GM19324 (cell line): Measurements from ENCODE around the gene ZNF729.
"Not testable (repeated sequence)": the region's sequence is repeated elsewhere in the genome, so short reads cannot be mapped to it uniquely, and the experiment has no call there.

Experiments used
- ATAC-seq: cut with Tn5 transposase; IDR thresholded peaks from one replicate; pipeline ENCODE4 v1.9.1; 2021; ENCODE audit warnings: mild to moderate bottlenecking, moderate library complexity; ENCODE audit not compliant: unreplicated experiment, low FRiP score

Gene ZNF729

GRCh38 chr19:22286151-22286810 is at the start of gene ZNF729:
ZNF729 (plus strand) TSS chr19:22286441; CDS start chr19:22286526, 85 bp downstream.
- ATAC-seq: no peak

GRCh38 chr19:22256856-22257255 is 29.4 kb upstream of the ZNF729 start:
- ATAC-seq: no peak

- no peak for ATAC-seq
Observed at GRCh38 chr19:22257381-22257780, 28.9 kb upstream of the ZNF729 start.

- ATAC-seq: no peak
Observed at GRCh38 chr19:22257916-22258315, 28.3 kb upstream of the ZNF729 start.

- ATAC-seq: no peak
Observed at GRCh38 chr19:22260499-22260898, 25.7 kb upstream of the ZNF729 start.

- ATAC-seq: no peak
Observed at GRCh38 chr19:22261596-22261995, 24.6 kb upstream of the ZNF729 start.

DNA sequence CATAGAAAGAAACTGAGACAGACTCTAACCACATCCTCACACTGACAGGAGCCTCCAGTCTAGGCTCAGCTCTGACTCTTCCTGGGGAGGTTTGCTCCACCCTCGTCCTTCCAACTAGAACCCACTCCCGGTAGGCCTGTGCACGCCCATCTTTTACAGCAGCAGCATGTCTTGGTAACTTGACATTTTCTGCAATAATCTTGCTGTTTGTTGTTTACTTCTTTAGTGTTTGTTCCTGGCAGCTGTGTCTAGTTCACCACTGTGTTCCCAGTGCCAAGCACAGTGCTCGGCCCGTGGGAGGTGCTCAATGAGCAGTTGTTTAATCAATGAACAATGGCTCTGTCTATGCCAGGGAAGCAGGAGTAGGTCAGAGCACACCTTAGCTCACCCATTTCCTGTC is 23.1 kb upstream of the ZNF729 start:
- ATAC-seq: no peak

GRCh38 chr19:22321554-22321953 is 35.3 kb downstream of the ZNF729 start:
- not testable (repeated sequence) for ATAC-seq

DNA sequence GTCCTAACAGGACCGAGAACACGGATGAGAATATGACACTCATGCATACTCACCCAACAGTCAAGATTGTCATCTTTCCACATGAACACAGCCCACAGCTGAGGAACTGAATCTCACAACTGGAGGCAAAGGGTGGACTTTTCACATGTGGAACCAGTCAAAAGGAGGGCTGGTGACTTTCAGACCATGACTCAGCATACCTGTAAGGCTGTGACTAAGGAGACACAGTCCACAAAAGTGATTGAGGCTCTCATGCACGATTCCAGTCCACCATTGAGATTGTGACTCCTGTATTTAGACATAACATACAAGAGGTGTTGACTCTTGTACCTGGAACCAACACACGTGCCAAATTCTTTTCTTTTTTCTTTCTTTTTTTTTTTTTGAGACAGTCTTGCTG is 40.0 kb downstream of the ZNF729 start:
- no peak for ATAC-seq

GRCh38 chr19:22327321-22327720 is 41.1 kb downstream of the ZNF729 start:
- no peak for ATAC-seq

DNA sequence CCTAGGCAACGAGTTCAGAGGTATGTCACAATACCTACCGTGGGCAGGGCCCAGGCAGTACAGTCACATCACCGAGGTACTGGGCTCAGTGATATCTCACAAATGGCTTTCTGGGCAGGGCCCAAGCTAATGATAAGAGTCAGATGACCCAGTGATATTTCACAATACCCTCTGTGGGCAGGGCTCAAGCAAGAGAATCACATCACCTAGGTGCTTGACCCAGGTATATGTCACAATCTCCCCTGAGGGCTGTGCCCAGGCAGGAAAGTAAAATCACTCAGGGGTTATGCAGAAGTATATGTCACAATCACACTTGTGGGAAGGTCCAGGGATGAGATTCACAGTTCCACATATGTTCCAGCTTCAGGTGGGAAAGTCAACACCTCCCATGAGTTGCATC is 45.3 kb downstream of the ZNF729 start:
- no peak for ATAC-seq

GRCh38 chr19:22332924-22333323 is 46.7 kb downstream of the ZNF729 start:
- ATAC-seq: no peak

GRCh38 chr19:22335716-22336115 is 49.5 kb downstream of the ZNF729 start:
- no peak for ATAC-seq

- no peak for ATAC-seq
Observed at GRCh38 chr19:22354665-22355064, 68.4 kb downstream of the ZNF729 start.
